ENCODE results near the gene CAMK2B.

CAMK2B gene

GRCh38 chr7:44286618-44287487 lies 38.5 kb downstream of the CAMK2B start:
- DNase-seq, result no peak

DNA sequence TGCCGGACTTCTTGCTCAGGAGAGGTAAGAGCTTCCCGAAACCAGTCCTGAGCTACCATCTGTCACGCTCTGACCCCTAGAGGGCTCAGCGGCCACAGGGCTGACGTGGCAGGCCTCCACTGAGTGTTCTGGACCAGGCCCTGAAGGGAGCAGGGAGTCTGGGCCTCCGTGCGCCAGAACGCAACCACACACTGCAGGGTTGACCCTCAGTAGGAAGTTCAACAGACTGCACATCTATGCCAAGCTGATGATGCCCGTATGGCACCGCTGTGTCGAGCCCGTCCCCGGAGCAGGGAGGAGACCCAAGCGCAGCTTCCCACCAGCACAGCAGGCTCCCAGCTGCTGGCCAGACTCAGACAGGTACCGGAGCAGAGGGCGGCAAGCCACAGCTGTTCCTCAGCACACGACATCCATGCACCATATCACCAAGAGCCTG lies 39.2 kb downstream of the CAMK2B start:
- peak in 1 of 14 donors; percentile 66 for DNase-seq

- DNase-seq, result no peak
Measured at GRCh38 chr7:44285561-44285960, 39.8 kb downstream of the CAMK2B start.

- DNase-seq, result no peak
Measured at GRCh38 chr7:44284881-44285541, 40.4 kb downstream of the CAMK2B start.

GRCh38 chr7:44284216-44284615 lies 41.2 kb downstream of the CAMK2B start:
- no peak for DNase-seq

DNA sequence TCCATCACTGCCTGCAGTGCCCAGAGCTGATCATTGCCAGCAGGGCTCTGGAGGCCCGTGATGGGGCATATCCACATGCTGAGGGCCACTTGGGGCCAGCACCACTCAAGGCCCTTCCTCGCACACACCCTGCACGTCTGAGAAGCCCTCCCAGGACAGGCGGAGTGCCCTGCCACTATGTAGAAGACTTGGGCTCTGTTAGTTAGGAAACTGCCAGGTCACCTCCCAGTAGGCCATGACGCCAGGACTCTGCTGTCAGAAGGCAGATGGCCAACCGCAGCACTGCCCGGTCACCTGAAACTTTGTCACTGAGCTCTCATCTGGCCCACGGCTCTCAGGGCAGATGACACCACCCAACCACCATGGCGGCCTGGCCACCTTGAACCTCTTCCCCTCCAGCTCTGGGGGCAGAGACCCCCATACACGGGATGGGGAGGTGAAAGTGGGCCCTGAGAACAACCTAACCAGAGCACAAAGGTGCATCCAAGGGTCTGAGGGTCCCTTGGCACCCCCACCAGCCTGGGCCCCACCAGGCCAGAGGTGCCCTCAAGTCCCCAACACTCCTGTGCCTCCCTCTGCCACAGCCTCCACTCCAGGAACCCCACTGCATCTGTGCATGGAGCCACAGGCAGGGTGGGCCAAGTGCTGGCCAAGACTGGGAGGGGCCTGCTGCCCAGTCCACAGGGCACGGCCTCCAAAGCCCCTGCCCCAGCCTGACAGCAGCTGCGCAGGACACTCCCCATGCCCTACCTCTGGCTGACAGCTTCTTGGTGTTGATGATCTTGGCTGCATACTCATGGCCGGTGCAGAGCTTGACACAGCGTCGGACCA lies 41.8 kb downstream of the CAMK2B start:
- no peak for DNase-seq

DNA sequence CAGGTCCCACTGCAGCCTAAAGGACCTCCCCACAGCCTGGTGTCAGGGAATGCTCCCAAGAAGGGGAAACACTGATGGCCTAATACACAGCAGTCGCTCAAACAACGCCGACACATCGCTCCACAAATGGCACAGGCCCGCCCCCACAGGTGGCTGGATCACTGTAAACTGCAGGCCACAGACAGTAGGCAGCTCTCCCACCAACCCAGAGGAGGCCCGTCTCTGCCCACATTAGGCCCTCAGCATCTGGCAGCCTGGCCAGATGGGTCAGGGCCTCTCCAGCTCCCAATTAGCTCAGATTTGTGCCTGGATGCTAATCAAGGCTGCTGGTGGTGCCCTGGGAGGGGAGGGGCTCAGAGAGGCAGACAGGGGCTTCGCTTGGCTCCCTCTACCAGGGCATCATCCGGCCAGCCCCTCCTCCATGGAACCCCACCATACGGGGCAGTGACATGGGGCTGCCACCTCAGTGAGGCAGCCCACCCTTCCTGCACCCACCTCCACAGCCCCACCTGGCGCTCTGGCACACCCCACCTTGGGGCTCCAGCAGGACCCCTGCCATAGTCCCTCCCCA lies 42.7 kb downstream of the CAMK2B start:
- DNase-seq, result no peak

GRCh38 chr7:44281811-44282600 lies 43.4 kb downstream of the CAMK2B start:
- DNase-seq, result no peak

GRCh38 chr7:44280993-44281721 lies 44.2 kb downstream of the CAMK2B start:
- DNase-seq, result peak in 1 of 14 donors; percentile 69

DNA sequence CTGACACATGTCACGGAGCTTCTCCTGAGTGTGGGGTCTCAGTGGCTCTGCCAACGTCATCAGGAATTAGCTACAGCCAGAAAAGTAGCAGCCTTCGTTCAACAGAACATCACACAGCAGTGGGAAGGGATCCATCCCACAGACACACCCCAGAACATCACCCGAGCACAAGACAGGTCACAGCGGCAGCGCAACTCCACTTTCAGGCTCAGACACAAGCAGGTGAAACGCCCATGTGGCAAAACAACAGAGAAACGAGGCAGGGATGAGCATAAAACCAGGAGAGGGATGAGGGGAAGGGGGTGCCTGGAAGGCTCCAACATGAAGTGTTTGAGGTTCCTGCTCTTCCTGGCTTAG lies 44.8 kb downstream of the CAMK2B start:
- no peak for DNase-seq

- DNase-seq, result no peak
Measured at GRCh38 chr7:44279731-44280505, 45.5 kb downstream of the CAMK2B start.

GRCh38 chr7:44279286-44279685 lies 46.1 kb downstream of the CAMK2B start:
- no peak for DNase-seq

DNA sequence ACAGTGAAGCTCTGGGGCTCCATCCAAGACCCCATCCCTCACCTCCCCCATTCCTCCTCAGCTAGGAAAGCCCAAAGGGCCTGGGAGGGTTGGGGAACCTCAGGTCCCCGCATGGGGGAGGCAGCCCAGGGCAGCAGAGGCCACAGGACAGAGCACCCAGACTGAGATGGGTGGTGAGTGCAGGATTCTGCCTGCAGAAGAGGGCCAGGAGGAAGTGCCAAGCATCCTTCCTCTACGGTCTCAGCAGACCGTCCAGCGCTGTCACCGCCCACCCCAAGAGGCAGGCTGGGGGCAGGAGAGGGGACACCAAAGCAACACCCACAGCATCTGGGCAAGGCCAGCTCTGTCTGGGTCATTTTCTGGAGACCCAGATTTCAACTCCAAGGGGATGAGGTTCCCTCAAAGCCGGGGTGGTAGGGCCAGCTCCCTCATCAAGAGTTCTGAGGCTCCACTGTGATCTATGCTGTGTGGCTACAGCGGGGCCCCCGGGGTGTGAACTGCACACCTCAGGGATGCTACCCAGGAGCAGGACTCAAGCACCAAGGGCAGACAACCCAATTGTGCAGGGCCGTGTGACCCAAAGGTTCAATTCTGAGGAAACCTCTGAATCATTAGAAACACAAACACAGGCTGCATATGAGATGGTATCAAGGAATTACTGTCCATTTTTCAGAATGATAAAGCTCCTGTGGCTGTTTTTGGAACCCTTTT lies 46.8 kb downstream of the CAMK2B start:
- no peak for DNase-seq

GRCh38 chr7:44277851-44278250 lies 47.5 kb downstream of the CAMK2B start:
- no peak for DNase-seq

GRCh38 chr7:44277391-44277790 lies 48.0 kb downstream of the CAMK2B start:
- DNase-seq, result no peak

DNA sequence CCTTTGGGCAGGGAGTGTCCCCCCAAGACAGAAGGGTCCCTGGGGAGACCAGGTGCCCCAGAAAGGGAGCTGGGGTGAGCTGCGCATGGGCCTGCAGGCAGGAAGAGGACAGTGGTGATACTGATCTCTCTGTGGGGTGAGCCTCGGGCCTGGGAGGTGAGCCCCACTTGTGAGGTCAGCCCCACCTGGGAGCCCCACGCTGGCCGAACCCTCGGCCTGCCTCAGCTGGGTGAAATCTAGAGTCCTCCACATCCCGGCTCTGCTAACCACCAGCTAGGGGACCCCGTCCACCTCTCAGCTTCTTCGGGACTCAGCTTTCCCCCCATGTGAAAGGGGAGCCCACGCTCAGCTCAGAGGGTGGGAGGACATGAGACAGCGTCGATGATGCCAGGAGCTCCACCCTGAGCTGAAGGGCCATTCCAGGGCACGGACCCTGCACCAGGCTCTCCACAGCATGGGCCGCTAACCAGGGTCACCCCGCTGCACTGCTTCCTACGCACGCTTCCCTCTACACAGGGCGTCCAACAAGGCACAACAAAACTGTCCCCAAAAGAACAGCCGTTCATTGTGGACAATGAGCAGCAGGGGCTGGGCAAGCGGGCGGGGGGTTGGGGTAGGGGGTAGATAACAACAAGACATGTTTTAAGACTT lies 48.7 kb downstream of the CAMK2B start:
- DNase-seq, result no peak

- DNase-seq, result no peak
Measured at GRCh38 chr7:44275957-44276570, 49.3 kb downstream of the CAMK2B start.

DNA sequence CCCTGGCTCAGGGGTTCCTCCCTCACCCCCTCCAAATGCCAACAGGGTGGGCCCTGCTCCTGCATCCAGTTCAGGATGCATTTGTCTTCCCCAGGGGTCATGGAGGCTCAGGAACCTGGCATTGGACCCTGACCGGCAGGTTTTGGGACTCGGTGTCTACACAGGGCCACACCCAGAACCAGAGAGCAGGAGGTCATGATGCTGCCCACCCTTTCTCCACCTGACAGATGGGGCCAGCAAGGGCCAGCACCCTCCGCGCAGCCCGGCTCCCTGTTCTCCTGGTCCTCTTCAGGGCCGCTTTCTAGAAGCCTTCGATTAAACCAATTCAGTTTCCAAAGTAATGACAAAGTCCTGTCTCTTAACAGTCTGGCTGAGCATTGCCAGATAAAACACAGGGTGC lies 50.2 kb downstream of the CAMK2B start:
- no peak for DNase-seq

DNA sequence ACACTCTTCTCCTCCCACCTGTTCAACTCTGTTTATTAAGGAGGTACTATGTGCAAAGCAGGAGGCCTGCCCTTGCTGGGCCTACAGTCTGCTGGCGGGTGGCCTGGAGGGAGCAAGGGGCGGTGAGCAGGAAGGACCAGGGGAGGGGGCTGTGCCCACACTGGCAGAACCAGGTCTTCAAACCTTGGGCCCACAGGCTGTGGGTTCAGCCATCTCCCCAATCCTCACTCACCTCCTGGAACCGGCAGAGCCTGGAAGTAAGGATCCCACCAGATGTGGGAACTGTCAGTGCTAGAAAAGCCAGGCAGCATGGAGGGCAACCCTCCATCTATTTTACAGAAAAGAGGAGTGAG lies 50.8 kb downstream of the CAMK2B start:
- DNase-seq, result no peak

Measured in C1 segment of cervical spinal cord (tissue), 14 donors.